OCI-LY1 (cell line): ENCODE results near the gene C13orf42.

Source experiments
- H2AFZ ChIP-seq: fragments of 200-600 bp; sonication (generic), shearing (Covaris generic); 2 replicates; pipeline ENCODE4 v1.6.0; 2014; ENCODE audit warnings: antibody characterized with exemption, mild to moderate bottlenecking, low read length
- H3F3A ChIP-seq: fragments of 200-600 bp; sonication (generic), shearing (Covaris generic); 2 replicates; pipeline ENCODE4 v1.6.0; 2014; ENCODE audit warnings: mild to moderate bottlenecking, antibody characterized with exemption, low read length, moderate library complexity; ENCODE audit not compliant: insufficient read depth
- H3K27ac ChIP-seq: fragments of 200-600 bp; sonication (generic); 2 replicates; pipeline ENCODE4 v1.5.1; 2014; ENCODE audit warnings: low read length, mixed run types, mild to moderate bottlenecking, low read depth; ENCODE audit not compliant: poor library complexity, severe bottlenecking
- H3K27me3 ChIP-seq: fragments of 200-600 bp; sonication (generic); 2 replicates; pipeline ENCODE4 v1.6.0; 2014; ENCODE audit warnings: antibody characterized with exemption, mild to moderate bottlenecking, low read length, moderate library complexity; ENCODE audit not compliant: insufficient read depth
- H3K36me3 ChIP-seq: fragments of 200-600 bp; sonication (generic); 2 replicates; pipeline ENCODE4 v1.6.1; 2014; ENCODE audit warnings: mild to moderate bottlenecking, antibody characterized with exemption, low read length, moderate library complexity, mixed read lengths; ENCODE audit not compliant: insufficient read depth
- H3K4me1 ChIP-seq: fragments of 200-600 bp; sonication (generic); 2 replicates; pipeline ENCODE4 v1.5.1; 2014; ENCODE audit warnings: mild to moderate bottlenecking, low read length, moderate library complexity; ENCODE audit not compliant: insufficient read depth, severe bottlenecking
- H3K4me2 ChIP-seq: fragments of 200-600 bp; sonication (generic), shearing (Covaris generic); 2 replicates; pipeline ENCODE4 v1.6.1; 2014; ENCODE audit warnings: low read length
- H3K4me3 ChIP-seq: fragments of 200-600 bp; sonication (generic); 2 replicates; pipeline ENCODE4 v1.5.1; 2014; ENCODE audit warnings: low read length, low read depth, mild to moderate bottlenecking, mixed read lengths; ENCODE audit not compliant: poor library complexity, severe bottlenecking
- H3K79me2 ChIP-seq: fragments of 200-600 bp; shearing (Covaris generic); 2 replicates; pipeline ENCODE4 v1.6.1; 2016; ENCODE audit warnings: mixed run types, low read length, mixed read lengths; ENCODE audit not compliant: insufficient read depth
- H3K9ac ChIP-seq: fragments of 200-600 bp; sonication (generic), shearing (Covaris generic); 2 replicates; pipeline ENCODE4 v1.6.1; 2014; ENCODE audit warnings: mild to moderate bottlenecking, low read length, mixed read lengths
- H3K9me2 ChIP-seq: fragments of 200-600 bp; sonication (generic), shearing (Covaris generic); 2 replicates; pipeline ENCODE4 v1.6.1; 2014; ENCODE audit warnings: low read depth, mild to moderate bottlenecking, low read length, mixed read lengths
- H3K9me3 ChIP-seq: fragments of 200-600 bp; shearing (Covaris generic); 2 replicates; pipeline ENCODE4 v1.6.1; 2014; ENCODE audit warnings: low read length, mixed read lengths
- H4K20me1 ChIP-seq: fragments of 200-600 bp; sonication (generic), shearing (Covaris generic); 2 replicates; pipeline ENCODE4 v1.6.0; 2016; ENCODE audit warnings: mild to moderate bottlenecking, low read length; ENCODE audit not compliant: insufficient read depth
- EZH2 ChIP-seq: fragments of 200-600 bp; sonication (generic), shearing (Covaris generic); IDR thresholded peaks from 2 replicates; pipeline ENCODE4 v1.8.0; 2017; ENCODE audit warnings: borderline replicate concordance, mixed run types, mild to moderate bottlenecking, antibody characterized with exemption, low read length, moderate library complexity, mixed read lengths
- TF ChIP-seq, protein P1 (sequence below): fragments of 200-600 bp; sonication (generic), shearing (Covaris generic); IDR thresholded peaks from 2 replicates; pipeline ENCODE4 v1.5.1; 2017; ENCODE audit warnings: mild to moderate bottlenecking, antibody characterized with exemption, low read length, moderate library complexity, mixed read lengths

The C13orf42 gene

GRCh38 chr13:51035978-51036377, 75.1 kb downstream of the C13orf42 start:
- Histone ChIP-seq H3K9me2 (no peaks in the 10 kb centered on the region), H3K4me1 (no peaks in the 10 kb centered on the region), H3K4me2 (no peak overlapping the region), H4K20me1 (no peaks in the 10 kb centered on the region), H3K4me3 (no peak overlapping the region), H2AFZ (no peak overlapping the region), H3K27ac (no peak overlapping the region), H3K79me2 (no peaks in the 10 kb centered on the region), H3K9ac (no peak overlapping the region), H3K9me3 (no peaks in the 10 kb centered on the region), H3K36me3 (no peaks in the 10 kb centered on the region), H3K27me3 (no peaks in the 10 kb centered on the region), H3F3A (no peaks in the 10 kb centered on the region)
- no peak for TF ChIP-seq EZH2
- TF ChIP-seq, protein P1, sequence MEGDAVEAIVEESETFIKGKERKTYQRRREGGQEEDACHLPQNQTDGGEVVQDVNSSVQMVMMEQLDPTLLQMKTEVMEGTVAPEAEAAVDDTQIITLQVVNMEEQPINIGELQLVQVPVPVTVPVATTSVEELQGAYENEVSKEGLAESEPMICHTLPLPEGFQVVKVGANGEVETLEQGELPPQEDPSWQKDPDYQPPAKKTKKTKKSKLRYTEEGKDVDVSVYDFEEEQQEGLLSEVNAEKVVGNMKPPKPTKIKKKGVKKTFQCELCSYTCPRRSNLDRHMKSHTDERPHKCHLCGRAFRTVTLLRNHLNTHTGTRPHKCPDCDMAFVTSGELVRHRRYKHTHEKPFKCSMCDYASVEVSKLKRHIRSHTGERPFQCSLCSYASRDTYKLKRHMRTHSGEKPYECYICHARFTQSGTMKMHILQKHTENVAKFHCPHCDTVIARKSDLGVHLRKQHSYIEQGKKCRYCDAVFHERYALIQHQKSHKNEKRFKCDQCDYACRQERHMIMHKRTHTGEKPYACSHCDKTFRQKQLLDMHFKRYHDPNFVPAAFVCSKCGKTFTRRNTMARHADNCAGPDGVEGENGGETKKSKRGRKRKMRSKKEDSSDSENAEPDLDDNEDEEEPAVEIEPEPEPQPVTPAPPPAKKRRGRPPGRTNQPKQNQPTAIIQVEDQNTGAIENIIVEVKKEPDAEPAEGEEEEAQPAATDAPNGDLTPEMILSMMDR = no peak

GRCh38 chr13:51035469-51035868, 75.6 kb downstream of the C13orf42 start:
- no peaks in the 10 kb centered on the region for H4K20me1 ChIP-seq
- H3F3A ChIP-seq = no peaks in the 10 kb centered on the region
- no peak overlapping the region for H2AFZ ChIP-seq
- no peaks in the 10 kb centered on the region for H3K9me2 ChIP-seq
- TF ChIP-seq, protein P1 = no peak
- no peak for TF ChIP-seq EZH2
- H3K9ac ChIP-seq = no peak overlapping the region
- no peaks in the 10 kb centered on the region for H3K27me3 ChIP-seq
- no peaks in the 10 kb centered on the region for H3K36me3 ChIP-seq
- no peaks in the 10 kb centered on the region for H3K4me1 ChIP-seq
- no peaks in the 10 kb centered on the region for H3K79me2 ChIP-seq
- H3K27ac ChIP-seq = no peak overlapping the region
- no peaks in the 10 kb centered on the region for H3K9me3 ChIP-seq
- no peak overlapping the region for H3K4me3 ChIP-seq
- H3K4me2 ChIP-seq = no peak overlapping the region

DNA sequence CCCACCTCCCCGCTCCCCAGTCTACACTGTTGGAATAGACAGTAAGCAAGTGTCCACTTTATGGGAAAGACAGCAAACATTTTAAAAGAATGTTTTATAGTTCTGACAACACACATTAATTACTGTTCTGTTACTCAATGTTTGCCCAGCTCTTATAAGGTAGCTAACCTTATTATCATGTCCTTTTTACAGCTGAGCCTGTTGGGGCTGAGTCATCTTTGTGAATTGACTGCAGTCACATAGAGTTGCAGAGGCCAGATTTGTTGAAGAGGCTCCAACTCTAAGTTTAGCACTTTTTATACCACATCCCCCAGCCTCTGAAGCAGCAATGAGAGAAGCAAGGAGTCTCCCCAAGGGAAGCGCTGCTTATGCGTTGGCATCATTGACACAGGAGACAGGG, 76.2 kb downstream of the C13orf42 start:
- Histone ChIP-seq H3K27ac (no peak overlapping the region), H3K9me2 (no peaks in the 10 kb centered on the region), H3K36me3 (no peaks in the 10 kb centered on the region)

More for the DNA sequence above, 76.2 kb downstream of the C13orf42 start:
- Histone ChIP-seq H3K4me1 (no peaks in the 10 kb centered on the region), H3K79me2 (no peaks in the 10 kb centered on the region), H4K20me1 (no peaks in the 10 kb centered on the region), H3K4me2 (no peak overlapping the region), H3K27me3 (no peaks in the 10 kb centered on the region), H3K9me3 (no peaks in the 10 kb centered on the region), H3K4me3 (no peak overlapping the region), H3K9ac (no peak overlapping the region), H3F3A (no peaks in the 10 kb centered on the region), H2AFZ (no peak overlapping the region)
- TF ChIP-seq EZH2 = no peak
- TF ChIP-seq, protein P1 = no peak
